Measurements from ENCODE around the gene NXNL2. TPM values are rescaled to one million over a fixed set of nuclear protein-coding genes. Genes with fewer than 3 reads are reported as not detected.

The NXNL2 gene
- total and polyA plus RNA-seq, 2 experiments from 2014 or later: 3.4 to 5.1 TPM

GRCh38 chr9:88574953-88575352, 40.0 kb downstream of the NXNL2 start:
- H3K27ac ChIP-seq (ENCODE audit: low read depth): no peak overlapping the region
- H3K4me3 ChIP-seq: no peak overlapping the region
- no peaks in the 10 kb centered on the region for H3K9me3 Mint-ChIP-seq
- H3K27ac Mint-ChIP-seq: no peak overlapping the region
- peak overlapping the region; percentile 83; the same call in 1 of the 2 replicates for H2AFZ ChIP-seq
- H3K36me3 ChIP-seq (ENCODE audit: insufficient read depth): no peaks in the 10 kb centered on the region
- H3K4me1 Mint-ChIP-seq: peaks cover 13% of the 10 kb centered on the region; the same call in 1 of the 3 replicates
- TF ChIP-seq NANOG (IDR thresholded peaks at IDR 0.05; ENCODE audit: borderline replicate concordance): no peak
- no peak for TF ChIP-seq CTCF (conservative IDR thresholded peaks at IDR 0.05; ENCODE audit: low read depth in 2 of 2)
- no peak for TF ChIP-seq ZNF462 (CRISPR knock-in tag; IDR thresholded peaks at IDR 0.05)
- TF ChIP-seq ZNF331 (CRISPR knock-in tag; IDR thresholded peaks at IDR 0.05; ENCODE audit: low read depth): no peak
- no peak for TF ChIP-seq CREB1 (CRISPR knock-in tag; IDR thresholded peaks at IDR 0.05; ENCODE audit: low read depth)
- TF ChIP-seq EZH2phosphoT487 (IDR thresholded peaks at IDR 0.05; ENCODE audit: unreplicated experiment): no peak
- no peak for TF ChIP-seq JUNB (IDR thresholded peaks at IDR 0.05; ENCODE audit: unreplicated experiment)
- no peak for TF ChIP-seq REST (IDR thresholded peaks at IDR 0.05; ENCODE audit: unreplicated experiment)
- no peak overlapping the region for H3K4me2 ChIP-seq
- ATAC-seq: no peak
- no peaks in the 10 kb centered on the region for H3F3A ChIP-seq (replicated peaks; ENCODE audit: low read depth)
- peaks cover 3% of the 10 kb centered on the region; the same call in 1 of the 2 replicates for H3K9me2 ChIP-seq (ENCODE audit: insufficient read depth)
- no peaks in the 10 kb centered on the region for H3K79me2 ChIP-seq (replicated peaks; ENCODE audit: insufficient read depth)
- no peaks in the 10 kb centered on the region for H3K27me3 ChIP-seq (ENCODE audit: insufficient read depth)
- peaks cover 7% of the 10 kb centered on the region for H3K27me3 Mint-ChIP-seq (ENCODE audit: insufficient read depth, low read depth, poor library complexity)
- DNase-seq (ENCODE audit: low spot score): no peak
- H4K20me1 ChIP-seq (replicated peaks; ENCODE audit: insufficient read depth): no peaks in the 10 kb centered on the region
- H3K4me3 Mint-ChIP-seq: no peak overlapping the region
- 0 out of 2 replicates have a peak, but pooled peaks cover 5% of the 10 kb centered on the region for H3K4me1 ChIP-seq (ENCODE audit: insufficient read depth)
- H3K36me3 Mint-ChIP-seq (ENCODE audit: low read depth): no peaks in the 10 kb centered on the region
